Germinal center (tissue), 1 donor: ENCODE measurements around the gene NLGN1.

Experiments used
- DNase-seq: peaks from one replicate; pipeline ENCODE4 v3.0.0; 2012; ENCODE audit warnings: mixed read lengths, low spot score

Gene NLGN1

GRCh38 chr3:173641696-173642095 lies 244.2 kb downstream of the NLGN1 start:
- DNase-seq = no peak

GRCh38 chr3:173644086-173645082 lies 246.8 kb downstream of the NLGN1 start:
- no peak for DNase-seq

- DNase-seq = no peak
Measured at GRCh38 chr3:173650596-173650995, 253.1 kb downstream of the NLGN1 start.

- DNase-seq = no peak
Measured at GRCh38 chr3:173652093-173652492, 254.5 kb downstream of the NLGN1 start.

- no peak for DNase-seq
Measured at GRCh38 chr3:173653781-173654180, 256.2 kb downstream of the NLGN1 start.

- no peak for DNase-seq
Measured at GRCh38 chr3:173659972-173660371, 262.4 kb downstream of the NLGN1 start.

GRCh38 chr3:173660645-173661299 lies 263.2 kb downstream of the NLGN1 start:
- no peak for DNase-seq

GRCh38 chr3:173663696-173664111 lies 266.2 kb downstream of the NLGN1 start:
- no peak for DNase-seq

- no peak for DNase-seq
Measured at GRCh38 chr3:173676094-173676493, 278.6 kb downstream of the NLGN1 start.

- no peak for DNase-seq
Measured at GRCh38 chr3:173681188-173681678, 283.7 kb downstream of the NLGN1 start.

- DNase-seq = no peak
Measured at GRCh38 chr3:173685456-173685855, 287.9 kb downstream of the NLGN1 start.

GRCh38 chr3:173688216-173688842 lies 290.8 kb downstream of the NLGN1 start:
- DNase-seq = no peak

- DNase-seq = no peak
Measured at GRCh38 chr3:173690542-173691180, 293.1 kb downstream of the NLGN1 start.

- no peak for DNase-seq
Measured at GRCh38 chr3:173699353-173699752, 301.8 kb downstream of the NLGN1 start.

GRCh38 chr3:173700336-173700735 lies 302.8 kb downstream of the NLGN1 start:
- no peak for DNase-seq

GRCh38 chr3:173702561-173702960 lies 305.0 kb downstream of the NLGN1 start:
- no peak for DNase-seq

- no peak for DNase-seq
Measured at GRCh38 chr3:173703771-173704170, 306.2 kb downstream of the NLGN1 start.

GRCh38 chr3:173706630-173707029 lies 309.1 kb downstream of the NLGN1 start:
- no peak for DNase-seq

- no peak for DNase-seq
Measured at GRCh38 chr3:173708191-173708590, 310.6 kb downstream of the NLGN1 start.

GRCh38 chr3:173709026-173709425 lies 311.5 kb downstream of the NLGN1 start:
- DNase-seq = no peak

- DNase-seq = no peak
Measured at GRCh38 chr3:173711619-173712018, 314.1 kb downstream of the NLGN1 start.

GRCh38 chr3:173719585-173719984 lies 322.0 kb downstream of the NLGN1 start:
- no peak for DNase-seq
